ENCODE results near the gene CBARP.

GRCh38 chr19:1226522-1227303 is 11.1 kb downstream of the CBARP start:
- TF ChIP-seq GATA2 (IDR thresholded peaks at IDR 0.05; ENCODE audit: low read depth, low read length) (no peak), GATA3 (IDR thresholded peaks at IDR 0.05; ENCODE audit: low read depth, low read length) (no peak)

Data from SH-SY5Y (cell line).